Left colon (tissue), 2 donors: ENCODE results near the gene COG7. TPM values are rescaled to one million over a fixed set of nuclear protein-coding genes. Genes with fewer than 3 reads are reported as not detected.
"Not testable (repeated sequence)": the region's sequence is repeated elsewhere in the genome, so short reads cannot be mapped to it uniquely, and the experiment has no call there.

Experiments
- ATAC-seq: fragments of 200-7000 bp; cut with Tn5 transposase; one replicate; pipeline ENCODE4 v1.9.1; 2020; ENCODE audit warnings: mild to moderate bottlenecking, moderate library complexity
- DNase-seq, 2 donors: peaks; one replicate each; pipeline ENCODE4 v3.0.0-alpha.2; 2020
- intact Hi-C, 2 donors: fragments of 100-400 bp; cut with DNase I in 1 of 2; cut with micrococcal nuclease in 1 of 2; formaldehyde crosslinking; loops; one replicate each; pipeline versions ENCODE4 v1.11.2 to v1.14.0; 2022; cut with DNase I, micrococcal nuclease
- total RNA-seq, 2 donors: library from RNA; stranded (reverse); fragmentation: NEBNext Ultra II Directional; extraction: Animal tissue kit (Norgen Biotek cat#: 25700); gene quantifications; one replicate each; pipeline ENCODE4 v1.2.1, GENCODE V29; 2021
- donor health status: DM: no; HTN: no; CAD: no.
- donor health status: DM: yes; HTN: yes; CAD: no.

The COG7 gene
- total RNA-seq, 2 donors from 2014 or later = 29.3 to 42.5 TPM

- ATAC-seq (no peak), DNase-seq (no peak)
- intact Hi-C loops = no loop called here
Measured at GRCh38 chr16:23375643-23376042, 77.3 kb downstream of the COG7 start.

- ATAC-seq (peak; percentile 92), DNase-seq (peak; percentile 66 to 74)
- intact Hi-C loops = no loop called here
Measured at GRCh38 chr16:23374721-23375510, 78.1 kb downstream of the COG7 start.

- intact Hi-C loops = no loop called here
Measured at GRCh38 chr16:23373436-23374219, 79.4 kb downstream of the COG7 start.

GRCh38 chr16:23371368-23371767 lies 81.6 kb downstream of the COG7 start:
- intact Hi-C loops = no loop called here
- ATAC-seq (no peak), DNase-seq (no peak)

More at GRCh38 chr16:23373436-23374219, 79.4 kb downstream of the COG7 start:
- no peak for DNase-seq
- no peak for ATAC-seq

GRCh38 chr16:23369416-23369815 lies 83.6 kb downstream of the COG7 start:
- intact Hi-C loops = no loop called here
- ATAC-seq (no peak), DNase-seq (no peak)

- DNase-seq (no peak), ATAC-seq (peak; percentile 33)
- intact Hi-C loops = no loop called here
Measured at GRCh38 chr16:23368469-23368868, 84.5 kb downstream of the COG7 start.

GRCh38 chr16:23367988-23368387 lies 85.0 kb downstream of the COG7 start:
- DNase-seq (no peak), ATAC-seq (no peak)
- intact Hi-C loops = no loop called here

GRCh38 chr16:23367564-23367963 lies 85.4 kb downstream of the COG7 start:
- no peak for DNase-seq
- no peak for ATAC-seq
- intact Hi-C loops = no loop called here

- DNase-seq, intact Hi-C loops, ATAC-seq: not testable (repeated sequence)
Measured at GRCh38 chr16:23366341-23366740, 86.6 kb downstream of the COG7 start.

GRCh38 chr16:23365602-23366240 lies 87.3 kb downstream of the COG7 start:
- intact Hi-C loops = no loop called here
- DNase-seq (no peak), ATAC-seq (no peak)

- DNase-seq = peak; percentile 82 to 97
- ATAC-seq = peak; percentile 86
- intact Hi-C loops = no loop called here
Measured at GRCh38 chr16:23362460-23363317, 90.3 kb downstream of the COG7 start.

- no peak for ATAC-seq
- DNase-seq = no peak
- intact Hi-C loops = no loop called here
Measured at GRCh38 chr16:23359092-23359760, 93.8 kb downstream of the COG7 start.

- peak; percentile 27 to 44 for DNase-seq
- intact Hi-C loops = no loop called here
- ATAC-seq = peak; percentile 42
Measured at GRCh38 chr16:23357761-23358290, 95.2 kb downstream of the COG7 start.

- ATAC-seq = no peak
- intact Hi-C loops = no loop called here
- DNase-seq = no peak
Measured at GRCh38 chr16:23356941-23357340, 96.0 kb downstream of the COG7 start.

- intact Hi-C loops = no loop called here
- ATAC-seq = no peak
- no peak for DNase-seq
Measured at GRCh38 chr16:23355106-23355670, 97.8 kb downstream of the COG7 start.

- no peak for DNase-seq
- intact Hi-C loops = no loop called here
- ATAC-seq = no peak
Measured at GRCh38 chr16:23354246-23354645, 98.7 kb downstream of the COG7 start.

GRCh38 chr16:23353440-23353839 lies 99.5 kb downstream of the COG7 start:
- DNase-seq (no peak), ATAC-seq (no peak)
- intact Hi-C loops = no loop called here

- peak; percentile 98 for ATAC-seq
Measured at GRCh38 chr16:23351360-23351759, 101.6 kb downstream of the COG7 start.

More at GRCh38 chr16:23351360-23351759, 101.6 kb downstream of the COG7 start:
- intact Hi-C loops = no loop called here
- peak; percentile 75 to 90 for DNase-seq
